IPS-18c (cell line): ENCODE measurements around the gene TIMP3.

Source experiments
- H3K4me3 ChIP-seq: 2 replicates; pipeline ENCODE4 v1.7.0; 2013; ENCODE audit warnings: low read depth, mild to moderate bottlenecking, low read length, moderate library complexity; ENCODE audit not compliant: insufficient read depth
- H3K9me3 ChIP-seq: one replicate; pipeline ENCODE4 v1.6.1; 2013; ENCODE audit warnings: mild to moderate bottlenecking, low read length, moderate library complexity; ENCODE audit not compliant: control insufficient read depth, insufficient read depth

TIMP3 gene

GRCh38 chr22:32819120-32819519 lies 17.6 kb downstream of the TIMP3 start:
- no peaks in the 10 kb centered on the region for H3K9me3 ChIP-seq
- H3K4me3 ChIP-seq, result no peak overlapping the region

- Histone ChIP-seq H3K9me3 (no peaks in the 10 kb centered on the region), H3K4me3 (no peak overlapping the region)
These were observed 18.9 kb downstream of the TIMP3 start for GRCh38 chr22:32820131-32821119.

GRCh38 chr22:32822179-32822877 lies 20.8 kb downstream of the TIMP3 start:
- H3K4me3 ChIP-seq, result no peak overlapping the region
- no peaks in the 10 kb centered on the region for H3K9me3 ChIP-seq

GRCh38 chr22:32823024-32823730 lies 21.7 kb downstream of the TIMP3 start:
- no peak overlapping the region for H3K4me3 ChIP-seq
- no peaks in the 10 kb centered on the region for H3K9me3 ChIP-seq

GRCh38 chr22:32824531-32825312 lies 23.2 kb downstream of the TIMP3 start:
- Histone ChIP-seq H3K9me3 (no peaks in the 10 kb centered on the region), H3K4me3 (no peak overlapping the region)

- Histone ChIP-seq H3K9me3 (no peaks in the 10 kb centered on the region), H3K4me3 (no peak overlapping the region)
These were observed 25.0 kb downstream of the TIMP3 start for GRCh38 chr22:32826537-32826936.

GRCh38 chr22:32827049-32827602 lies 25.6 kb downstream of the TIMP3 start:
- Histone ChIP-seq H3K4me3 (no peak overlapping the region), H3K9me3 (no peaks in the 10 kb centered on the region)

- H3K9me3 ChIP-seq, result no peaks in the 10 kb centered on the region
- H3K4me3 ChIP-seq, result no peak overlapping the region
These were observed 26.6 kb downstream of the TIMP3 start for GRCh38 chr22:32828150-32828549.

- no peak overlapping the region for H3K4me3 ChIP-seq
- H3K9me3 ChIP-seq, result no peaks in the 10 kb centered on the region
These were observed 27.1 kb downstream of the TIMP3 start for GRCh38 chr22:32828561-32828960.

GRCh38 chr22:32829451-32829851 lies 27.9 kb downstream of the TIMP3 start:
- no peaks in the 10 kb centered on the region for H3K9me3 ChIP-seq
- no peak overlapping the region for H3K4me3 ChIP-seq

- no peak overlapping the region for H3K4me3 ChIP-seq
- no peaks in the 10 kb centered on the region for H3K9me3 ChIP-seq
These were observed 29.0 kb downstream of the TIMP3 start for GRCh38 chr22:32830473-32830872.

GRCh38 chr22:32830957-32831356 lies 29.5 kb downstream of the TIMP3 start:
- Histone ChIP-seq H3K9me3 (no peaks in the 10 kb centered on the region), H3K4me3 (no peak overlapping the region)

- H3K4me3 ChIP-seq, result no peak overlapping the region
- no peaks in the 10 kb centered on the region for H3K9me3 ChIP-seq
These were observed 30.1 kb downstream of the TIMP3 start for GRCh38 chr22:32831584-32831983.

GRCh38 chr22:32832174-32832573 lies 30.7 kb downstream of the TIMP3 start:
- no peak overlapping the region for H3K4me3 ChIP-seq
- H3K9me3 ChIP-seq, result no peaks in the 10 kb centered on the region

- Histone ChIP-seq H3K4me3 (no peak overlapping the region), H3K9me3 (no peaks in the 10 kb centered on the region)
These were observed 35.0 kb downstream of the TIMP3 start for GRCh38 chr22:32836280-32837123.

GRCh38 chr22:32837142-32837541 lies 35.6 kb downstream of the TIMP3 start:
- Histone ChIP-seq H3K9me3 (no peaks in the 10 kb centered on the region), H3K4me3 (no peak overlapping the region)
